ENCODE data around the gene FEV. TPM values are rescaled to one million over a fixed set of nuclear protein-coding genes. Genes with fewer than 3 reads are reported as not detected.
"Not testable (repeated sequence)": the region's sequence is repeated elsewhere in the genome, so short reads cannot be mapped to it uniquely, and the experiment has no call there.

Gene FEV
- total RNA-seq, 2 donors from 2014 or later = not detected

GRCh38 chr2:218944759-218945404, 40.1 kb downstream of the FEV start:
- H3K36me3 ChIP-seq = no peaks in the 10 kb centered on the region
- DNase-seq (ENCODE audit: low spot score) (no peak), ATAC-seq (ENCODE audit: insufficient number of reproducible peaks, low FRiP score, low read depth) (no peak)
- H3K4me1 ChIP-seq (ENCODE audit: control insufficient read depth in 1 of 2, low read depth in 2 of 2) = no peaks in the 10 kb centered on the region
- no peak overlapping the region for H3K4me3 ChIP-seq
- H3K27me3 ChIP-seq (replicated peaks; ENCODE audit: insufficient read depth) = peaks cover 6% of the 10 kb centered on the region
- no peaks in the 10 kb centered on the region for H3K9me3 ChIP-seq
- H3K27ac ChIP-seq = no peak overlapping the region
- no peak for TF ChIP-seq CTCF (IDR thresholded peaks at IDR 0.05)

- H3K27ac ChIP-seq; H3K36me3 ChIP-seq; H3K9me3 ChIP-seq; H3K27me3 ChIP-seq (replicated peaks; ENCODE audit: insufficient read depth); H3K4me3 ChIP-seq; ATAC-seq (ENCODE audit: insufficient number of reproducible peaks, low FRiP score, low read depth); H3K4me1 ChIP-seq (ENCODE audit: control insufficient read depth in 1 of 2, low read depth in 2 of 2); DNase-seq (ENCODE audit: low spot score): not testable (repeated sequence)
These were observed 53.2 kb downstream of the FEV start for GRCh38 chr2:218931751-218932150.

Other genes with a start within 250 kb of the FEV start
- 10 to 100 TPM; 31.6 to 37.8 TPM for gene CYP27A1, start 203.0 kb downstream of the FEV start, total RNA-seq
- under 1 TPM in 1 of 2 donors, not detected in 1; 0.28 TPM for gene PRKAG3, start 153.4 kb downstream of the FEV start, total RNA-seq
- gene WNT6, start 125.4 kb downstream of the FEV start, total RNA-seq = 1 to 10 TPM in 1 of 2 donors, under 1 TPM in 1; 0.27 to 2.5 TPM
- gene WNT10A, start 104.3 kb downstream of the FEV start, total RNA-seq = 1 to 10 TPM in 1 of 2 donors, not detected in 1; 1.6 TPM
- not detected for gene CDK5R2, start 25.5 kb downstream of the FEV start, total RNA-seq
- gene CRYBA2, start 8.2 kb upstream of the FEV start, total RNA-seq = not detected
- gene CFAP65, start 56.3 kb upstream of the FEV start, total RNA-seq = not detected
- gene IHH, start 75.7 kb upstream of the FEV start, total RNA-seq = 1 to 10 TPM in 1 of 2 donors, not detected in 1; 1.6 TPM
- gene NHEJ1, start 175.6 kb upstream of the FEV start, total RNA-seq = 10 to 100 TPM; 10.3 to 14.5 TPM
- gene SLC23A3, start 184.8 kb upstream of the FEV start, total RNA-seq = 1 to 10 TPM; 1.4 to 3.4 TPM
- gene CNPPD1, start 191.7 kb upstream of the FEV start, total RNA-seq = 10 to 100 TPM; 31.9 to 51.0 TPM
- 10 to 100 TPM; 43.8 to 58.6 TPM for gene RETREG2, start 193.1 kb upstream of the FEV start, total RNA-seq
- 10 to 100 TPM; 21.7 to 83.8 TPM for gene ZFAND2B, start 221.6 kb upstream of the FEV start, total RNA-seq
- 10 to 100 TPM; 12.7 to 26.0 TPM for gene ABCB6, start 233.8 kb upstream of the FEV start, total RNA-seq
- gene ATG9A, start 244.5 kb upstream of the FEV start, total RNA-seq = 10 to 100 TPM; 39.4 to 60.4 TPM
- 10 to 100 TPM; 69.7 to 72.6 TPM for gene ANKZF1, start 244.6 kb upstream of the FEV start, total RNA-seq